ENCODE data around the gene OR1J1.
A peak's percentile ranks its signal among the peaks of the same experiment; 100 is the strongest.

The OR1J1 gene, protein sequence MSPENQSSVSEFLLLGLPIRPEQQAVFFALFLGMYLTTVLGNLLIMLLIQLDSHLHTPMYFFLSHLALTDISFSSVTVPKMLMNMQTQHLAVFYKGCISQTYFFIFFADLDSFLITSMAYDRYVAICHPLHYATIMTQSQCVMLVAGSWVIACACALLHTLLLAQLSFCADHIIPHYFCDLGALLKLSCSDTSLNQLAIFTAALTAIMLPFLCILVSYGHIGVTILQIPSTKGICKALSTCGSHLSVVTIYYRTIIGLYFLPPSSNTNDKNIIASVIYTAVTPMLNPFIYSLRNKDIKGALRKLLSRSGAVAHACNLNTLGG

DNA sequence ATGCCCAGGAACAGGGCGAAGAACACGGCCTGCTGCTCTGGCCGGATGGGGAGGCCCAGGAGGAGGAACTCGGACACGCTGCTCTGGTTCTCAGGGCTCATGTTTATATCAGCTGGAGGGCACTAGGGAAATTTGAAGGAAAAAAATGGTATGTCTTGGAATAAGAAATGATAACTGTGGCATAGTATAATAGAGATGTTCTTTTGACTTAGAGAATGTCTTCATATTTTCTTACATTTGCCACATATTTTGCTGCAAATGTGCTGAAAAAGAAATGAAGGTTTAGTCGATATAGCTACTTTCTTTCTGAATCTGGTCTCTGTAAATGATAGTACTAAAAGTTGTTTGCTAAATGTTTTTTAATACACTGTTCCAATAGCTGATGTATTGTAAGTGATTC lies at the start of gene OR1J1:
OR1J1 (minus strand) TSS at position 101 of the 400 bp plus-strand sequence; CDS start at position 101, 0 bp downstream.
- FAIRE-seq = no peak
- no peak for DNase-seq (ENCODE audit: insufficient read length, low spot score)

DNA sequence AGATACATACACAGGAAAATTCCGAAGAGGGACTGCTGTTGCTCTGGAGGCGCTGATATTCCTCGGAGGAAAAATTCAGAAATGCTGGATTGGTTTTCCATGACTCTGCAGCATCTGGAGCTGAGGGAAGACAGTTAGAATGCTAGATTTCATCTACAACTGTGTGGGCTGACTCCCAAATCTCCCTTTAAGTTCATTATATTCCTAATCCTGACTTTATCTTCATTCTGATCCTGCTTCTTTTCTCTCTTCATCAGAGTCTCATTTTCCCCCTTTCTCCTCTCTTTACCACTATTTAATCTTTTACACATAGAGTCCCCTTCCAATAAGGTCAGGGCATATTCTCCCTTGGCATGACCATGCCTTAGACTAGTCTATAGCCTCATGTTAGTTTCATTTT lies 49.5 kb upstream of the OR1J1 start, which contains the start of gene OR1N1:
OR1N1 (minus strand) TSS at position 101 of the 400 bp plus-strand sequence; CDS start at position 101, 0 bp downstream.
- no peak for DNase-seq (ENCODE audit: insufficient read length, low spot score)
- FAIRE-seq = no peak

DNA sequence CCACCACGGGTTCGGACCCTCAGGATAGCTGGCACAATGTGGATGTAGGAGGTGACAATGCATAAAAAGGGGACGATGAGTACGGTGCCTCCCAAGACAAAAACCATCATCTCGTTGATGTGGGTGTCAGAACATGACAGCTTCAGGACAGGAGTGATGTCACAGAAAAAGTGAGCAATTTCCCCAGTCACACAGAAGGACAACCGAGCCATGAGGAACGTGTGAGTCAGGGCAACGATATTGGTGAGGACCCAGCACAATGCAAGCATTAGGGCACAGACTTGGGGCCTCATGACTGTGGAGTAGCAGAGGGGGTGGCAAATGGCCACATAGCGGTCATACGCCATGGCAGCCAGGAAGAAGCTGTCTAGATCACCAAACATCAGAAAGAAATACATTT lies 48.9 kb upstream of the OR1J1 start:
- DNase-seq (ENCODE audit: insufficient read length, low spot score) (no peak), FAIRE-seq (no peak)

DNA sequence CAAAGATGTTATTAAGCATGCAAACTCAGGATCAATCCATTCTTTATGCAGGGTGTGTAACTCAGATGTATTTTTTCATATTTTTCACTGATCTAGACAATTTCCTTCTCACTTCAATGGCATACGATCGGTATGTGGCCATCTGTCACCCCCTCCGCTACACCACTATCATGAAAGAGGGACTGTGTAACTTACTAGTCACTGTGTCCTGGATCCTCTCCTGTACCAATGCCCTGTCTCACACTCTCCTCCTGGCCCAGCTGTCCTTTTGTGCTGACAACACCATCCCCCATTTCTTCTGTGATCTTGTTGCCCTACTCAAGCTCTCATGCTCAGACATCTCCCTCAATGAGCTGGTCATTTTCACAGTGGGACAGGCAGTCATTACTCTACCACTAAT lies 41.6 kb upstream of the OR1J1 start:
- DNase-seq (ENCODE audit: insufficient read length, low spot score) = no peak
- no peak for FAIRE-seq

DNA sequence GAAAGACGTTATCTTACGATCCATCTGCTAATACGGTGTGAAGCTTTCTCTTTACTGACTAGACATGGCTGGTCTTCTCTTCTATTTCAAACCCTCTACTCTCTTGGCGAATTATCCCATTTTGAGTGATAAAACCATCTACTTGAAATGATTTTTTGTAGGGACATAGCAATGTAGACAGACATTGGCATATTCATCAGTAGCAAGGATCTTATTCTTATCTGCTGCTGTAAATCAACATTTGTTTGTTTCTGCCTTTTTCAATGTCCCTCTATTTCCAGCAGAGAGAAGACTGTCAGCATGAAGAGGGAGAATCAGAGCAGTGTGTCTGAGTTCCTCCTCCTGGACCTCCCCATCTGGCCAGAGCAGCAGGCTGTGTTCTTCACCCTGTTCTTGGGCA lies 41.1 kb upstream of the OR1J1 start, which contains the start of gene OR1J4:
OR1J4 (plus strand) TSS at position 301 of the 400 bp plus-strand sequence; CDS start at position 301, 0 bp downstream.
- FAIRE-seq (no peak), DNase-seq (ENCODE audit: insufficient read length, low spot score) (no peak)

- FAIRE-seq = no peak
- DNase-seq (ENCODE audit: insufficient read length, low spot score) = no peak
These were observed 40.5 kb upstream of the OR1J1 start for GRCh38 chr9:122518226-122518625.

GRCh38 chr9:122510502-122510901 lies 32.8 kb upstream of the OR1J1 start, which contains the start of gene OR1J2:
OR1J2 (plus strand) TSS chr9:122510802; CDS start chr9:122510802, 0 bp downstream.
- DNase-seq (ENCODE audit: insufficient read length, low spot score) (no peak), FAIRE-seq (no peak)

- DNase-seq (ENCODE audit: insufficient read length, low spot score) (no peak), FAIRE-seq (no peak)
These were observed 29.2 kb upstream of the OR1J1 start for GRCh38 chr9:122506964-122507363.

- FAIRE-seq (peak; percentile 92), DNase-seq (ENCODE audit: insufficient read length, low spot score) (peak; percentile 17)
These were observed 21.2 kb upstream of the OR1J1 start for GRCh38 chr9:122498883-122499288.

- no peak for FAIRE-seq
- DNase-seq (ENCODE audit: insufficient read length, low spot score) = no peak
These were observed 1.3 kb upstream of the OR1J1 start for GRCh38 chr9:122479062-122479461.

DNA sequence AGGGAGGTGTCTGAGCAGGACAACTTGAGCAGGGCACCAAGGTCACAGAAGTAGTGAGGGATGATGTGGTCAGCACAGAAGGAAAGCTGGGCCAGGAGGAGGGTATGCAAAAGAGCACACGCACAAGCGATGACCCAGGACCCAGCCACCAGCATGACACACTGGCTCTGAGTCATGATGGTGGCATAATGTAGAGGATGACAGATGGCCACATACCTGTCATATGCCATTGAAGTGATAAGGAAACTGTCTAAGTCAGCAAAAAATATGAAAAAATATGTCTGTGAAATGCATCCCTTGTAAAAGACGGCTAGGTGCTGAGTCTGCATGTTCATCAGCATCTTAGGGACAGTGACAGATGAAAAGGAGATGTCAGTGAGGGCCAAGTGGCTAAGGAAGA lies 380 bp downstream of the OR1J1 start:
- no peak for FAIRE-seq

GRCh38 chr9:122475717-122476116 lies 2.0 kb downstream of the OR1J1 start:
- no peak for DNase-seq (ENCODE audit: insufficient read length, low spot score)
- FAIRE-seq = no peak

More for the DNA sequence above, 380 bp downstream of the OR1J1 start:
- DNase-seq (ENCODE audit: insufficient read length, low spot score) = no peak

- FAIRE-seq = no peak
These were observed 3.2 kb downstream of the OR1J1 start for GRCh38 chr9:122474561-122474960.

GRCh38 chr9:122468735-122469134 lies 9.0 kb downstream of the OR1J1 start:
- FAIRE-seq (no peak), DNase-seq (ENCODE audit: insufficient read length, low spot score) (no peak)

More at GRCh38 chr9:122474561-122474960, 3.2 kb downstream of the OR1J1 start:
- no peak for DNase-seq (ENCODE audit: insufficient read length, low spot score)

DNA sequence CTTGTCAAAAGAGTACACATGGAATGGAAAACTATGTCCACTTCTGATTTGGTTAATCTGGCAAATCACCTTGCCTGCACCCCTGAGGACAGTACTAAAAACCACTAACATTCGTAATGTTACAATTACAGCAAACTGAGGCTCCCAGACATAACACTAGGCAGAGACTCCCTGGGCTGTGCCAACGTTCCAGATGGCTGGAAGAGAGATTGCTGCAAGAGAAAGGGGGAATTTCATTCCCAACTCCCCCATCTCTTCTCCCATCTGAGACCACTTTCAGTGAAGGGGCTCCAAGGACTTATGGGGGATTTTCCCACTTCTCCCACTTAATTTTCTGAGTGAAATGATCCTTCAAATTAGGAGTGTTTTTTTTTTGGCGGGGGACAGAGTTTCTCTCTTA lies 11.3 kb downstream of the OR1J1 start:
- FAIRE-seq (no peak), DNase-seq (ENCODE audit: insufficient read length, low spot score) (no peak)

- DNase-seq (ENCODE audit: insufficient read length, low spot score) (peak; percentile 54), FAIRE-seq (peak; percentile 88)
These were observed 12.8 kb downstream of the OR1J1 start for GRCh38 chr9:122464633-122465567.

DNA sequence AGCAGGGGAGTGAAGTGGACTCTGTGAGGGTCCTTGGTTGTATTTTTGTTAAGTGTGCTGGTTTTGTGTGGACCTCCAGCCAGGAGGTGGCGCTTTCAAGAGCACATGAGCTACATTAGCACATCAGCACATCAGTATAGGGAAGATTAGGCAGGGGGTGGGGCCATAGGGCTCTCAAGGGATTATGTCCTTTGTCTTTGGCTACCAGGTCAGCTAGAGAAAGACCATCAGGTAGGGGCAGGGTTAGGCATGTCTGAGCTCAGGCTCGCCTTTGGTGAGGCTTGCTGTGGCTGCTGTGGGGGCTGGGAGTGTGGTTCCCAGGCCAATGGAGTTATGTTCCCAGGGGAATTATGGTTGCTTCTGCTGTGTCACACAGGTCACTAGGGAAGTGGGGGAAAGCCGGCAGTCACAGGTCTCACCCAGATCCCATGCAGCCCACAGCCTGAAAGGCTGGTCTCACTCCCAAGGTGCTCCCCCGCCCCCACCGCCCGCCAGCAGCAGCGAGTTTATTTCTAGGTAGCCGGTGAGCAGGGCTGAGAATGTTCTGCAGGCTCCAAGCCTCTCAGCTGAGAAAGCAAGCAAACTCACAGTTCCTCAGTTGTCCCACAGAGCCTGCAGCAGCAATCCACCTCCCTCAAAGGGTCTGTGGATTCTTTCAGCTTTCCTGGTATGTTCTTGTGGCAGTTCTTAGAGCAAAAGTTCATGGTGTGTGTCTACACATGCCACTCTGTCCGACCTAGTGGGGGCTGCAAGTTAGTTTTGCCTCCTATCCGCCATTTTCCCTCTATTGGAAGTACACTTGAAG lies 13.7 kb downstream of the OR1J1 start:
- DNase-seq (ENCODE audit: insufficient read length, low spot score) = no peak
- no peak for FAIRE-seq

DNA sequence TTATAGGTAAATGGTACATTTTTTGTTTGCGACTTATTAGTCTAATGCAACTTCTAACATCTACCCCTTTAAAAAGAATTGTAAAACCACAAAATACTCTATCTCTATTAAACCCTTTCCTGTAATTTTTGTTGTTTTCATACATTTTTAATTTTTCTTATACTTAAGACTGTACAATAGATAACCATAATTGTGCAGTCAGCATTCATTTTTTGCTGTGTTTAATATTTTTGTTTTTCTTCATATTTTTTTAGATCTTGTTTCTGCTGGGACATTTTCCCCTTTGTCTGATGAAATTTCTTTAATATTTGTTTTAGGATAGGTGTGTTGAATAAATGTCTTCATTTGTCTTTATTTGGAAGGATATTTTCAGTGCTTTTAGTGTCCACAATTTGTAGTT lies 19.9 kb downstream of the OR1J1 start:
- FAIRE-seq (no peak), DNase-seq (ENCODE audit: insufficient read length, low spot score) (no peak)

DNA sequence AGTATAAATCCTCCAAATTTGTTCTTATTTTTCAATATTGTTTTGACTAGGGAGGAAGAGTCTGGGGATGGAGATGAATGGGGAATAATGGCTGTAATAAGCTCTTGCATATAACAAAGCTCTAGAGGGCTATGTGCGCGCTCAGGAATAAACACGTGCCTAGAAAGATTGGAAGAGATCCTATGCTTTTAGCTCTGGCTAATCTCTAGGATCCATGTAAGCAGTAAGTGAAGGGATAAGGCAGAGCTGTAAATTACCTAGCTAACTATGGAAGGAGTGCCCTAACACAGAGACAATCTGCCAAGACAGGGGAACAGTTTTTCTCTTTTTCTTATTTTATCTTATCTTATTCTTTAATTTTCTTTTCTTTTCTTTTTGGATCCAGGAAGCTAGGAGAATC lies 21.6 kb downstream of the OR1J1 start:
- FAIRE-seq (no peak), DNase-seq (ENCODE audit: insufficient read length, low spot score) (no peak)

- FAIRE-seq = no peak
These were observed 24.0 kb downstream of the OR1J1 start for GRCh38 chr9:122453677-122454135.

More at GRCh38 chr9:122453677-122454135, 24.0 kb downstream of the OR1J1 start:
- DNase-seq (ENCODE audit: insufficient read length, low spot score) = no peak

Measured in GM19239 (cell line).